Measurements from ENCODE around the gene TGIF1.

The TGIF1 gene

DNA sequence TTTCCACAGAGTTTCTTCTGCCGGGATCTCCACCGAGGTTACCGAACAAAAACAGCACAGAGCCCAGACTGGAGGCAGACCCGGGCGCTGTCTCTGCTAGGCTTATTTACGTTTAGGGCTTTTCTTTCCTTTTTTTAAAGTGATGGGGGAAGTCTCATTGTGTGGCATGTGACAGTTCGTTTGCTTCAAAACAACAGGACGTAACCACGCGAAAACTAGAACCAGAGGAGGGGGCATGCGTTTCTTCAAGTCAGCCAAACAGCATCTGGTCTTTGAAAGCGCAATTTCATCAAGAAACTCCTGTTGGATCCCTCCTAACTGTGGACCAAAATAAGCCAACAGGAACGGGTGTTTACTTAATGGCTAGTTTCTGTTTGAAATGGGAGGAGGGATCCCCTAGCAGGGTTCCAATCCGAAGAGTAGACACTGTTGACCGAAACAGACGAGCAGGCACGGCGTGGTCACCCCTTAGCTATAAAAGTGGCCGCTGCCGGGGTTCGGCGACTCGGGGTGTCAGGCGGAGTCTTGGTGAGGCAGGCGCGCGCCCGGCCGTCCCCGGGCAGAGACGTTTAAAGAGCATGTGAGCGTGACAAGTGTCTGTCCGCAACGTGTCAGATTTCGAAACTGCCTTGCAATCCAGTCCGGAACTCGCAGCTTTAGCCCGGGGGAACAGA lies 997 bp upstream of the TGIF1 start:
- Histone ChIP-seq H3K4ac (ENCODE audit: low read depth in 1 of 2, low read length in 2 of 2) (peak overlapping the region; percentile 24 to 62), H2AFZ (ENCODE audit: low read depth, low read length) (no peak overlapping the region), H4K91ac (ENCODE audit: low read length) (peak overlapping the region; percentile 73), H3K9ac (ENCODE audit: low read length) (peak overlapping the region; percentile 100), H2BK5ac (ENCODE audit: low read depth, low read length, poor library complexity, severe bottlenecking) (peak overlapping the region; percentile 62), H3K4me2 (ENCODE audit: low read length, poor library complexity, severe bottlenecking) (peak overlapping the region; percentile 82), H2BK120ac (ENCODE audit: low read depth, low read length) (peak overlapping the region; percentile 86), H3K4me3 (ENCODE audit: insufficient read depth in 1 of 2, low read depth in 1 of 2, low read length in 2 of 2) (peak overlapping the region; percentile 91 to 96), H3K23ac (ENCODE audit: low read length in 2 of 2) (no peak overlapping the region), H3K36me3 (ENCODE audit: control insufficient read depth in 1 of 2, insufficient read depth in 2 of 2, low read depth in 1 of 2, low read length in 2 of 2) (no peaks in the 10 kb centered on the region), H3K14ac (ENCODE audit: low read length in 2 of 2) (no peak overlapping the region), H3K27me3 (ENCODE audit: control insufficient read depth in 1 of 2, insufficient read depth in 1 of 2, low read length in 2 of 2) (no peaks in the 10 kb centered on the region), H2BK15ac (ENCODE audit: low read depth, poor library complexity, severe bottlenecking) (no peak overlapping the region), H3K18ac (ENCODE audit: low read depth in 1 of 2, low read length in 2 of 2) (peak overlapping the region; percentile 46 to 88), H3K4me1 (ENCODE audit: control insufficient read depth, insufficient read depth, low read depth, low read length) (no peaks in the 10 kb centered on the region), H3K9me3 (ENCODE audit: control insufficient read depth, low read length) (no peaks in the 10 kb centered on the region), H3K27ac (ENCODE audit: low read length, poor library complexity, severe bottlenecking) (peak overlapping the region; percentile 89), H3K79me1 (replicated peaks; ENCODE audit: low read length, poor library complexity, severe bottlenecking) (peaks cover 2% of the 10 kb centered on the region), H4K8ac (ENCODE audit: low read length) (peak overlapping the region; percentile 24), H2BK12ac (ENCODE audit: low read length in 2 of 2) (no peak overlapping the region), H2AK5ac (ENCODE audit: low read length, severe bottlenecking) (peak overlapping the region; percentile 12)
- under 1% methylated on average over 30 of the region's 38 CpGs for WGBS
- DNase-seq, result peak; percentile 98

DNA sequence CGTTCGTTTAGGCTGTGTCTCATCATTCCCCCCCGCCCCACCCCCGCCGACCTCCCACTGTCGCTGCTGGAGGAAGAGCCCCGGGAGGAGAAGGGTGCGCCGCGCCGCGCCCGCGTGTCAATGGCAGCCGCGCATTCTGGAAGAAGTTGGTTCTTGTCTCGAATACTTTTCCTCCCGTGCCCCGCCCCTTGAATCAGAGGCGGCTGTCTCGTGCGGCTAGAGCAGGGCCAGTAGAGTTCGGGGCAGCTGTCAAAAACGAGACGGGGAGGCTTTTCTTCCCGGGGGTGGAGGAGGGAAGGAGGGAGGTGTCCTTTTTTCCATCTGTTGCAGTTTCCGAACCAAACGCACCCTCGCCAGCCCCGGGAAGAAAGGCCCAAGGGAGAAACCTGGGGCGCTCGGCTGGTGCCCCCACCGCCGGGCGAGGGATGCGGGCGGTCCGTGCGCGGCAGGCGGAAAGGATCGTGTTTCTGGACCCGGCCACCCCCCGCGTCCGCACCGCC lies 410 bp upstream of the TGIF1 start:
- Histone ChIP-seq H3K4me1 (ENCODE audit: control insufficient read depth, insufficient read depth, low read depth, low read length) (no peaks in the 10 kb centered on the region), H2AFZ (ENCODE audit: low read depth, low read length) (no peak overlapping the region), H2BK120ac (ENCODE audit: low read depth, low read length) (peak overlapping the region; percentile 90), H3K36me3 (ENCODE audit: control insufficient read depth in 1 of 2, insufficient read depth in 2 of 2, low read depth in 1 of 2, low read length in 2 of 2) (no peaks in the 10 kb centered on the region), H3K9me3 (ENCODE audit: control insufficient read depth, low read length) (no peaks in the 10 kb centered on the region), H3K4me3 (ENCODE audit: insufficient read depth in 1 of 2, low read depth in 1 of 2, low read length in 2 of 2) (peak overlapping the region; percentile 91 to 96), H3K18ac (ENCODE audit: low read depth in 1 of 2, low read length in 2 of 2) (peak overlapping the region; percentile 88 to 89), H2AK5ac (ENCODE audit: low read length, severe bottlenecking) (no peak overlapping the region), H3K9ac (ENCODE audit: low read length) (peak overlapping the region; percentile 100), H4K91ac (ENCODE audit: low read length) (peak overlapping the region; percentile 44), H3K79me1 (replicated peaks; ENCODE audit: low read length, poor library complexity, severe bottlenecking) (peaks cover 2% of the 10 kb centered on the region), H3K14ac (ENCODE audit: low read length in 2 of 2) (peak overlapping the region in 1 of 2 experiments; percentile 83), H3K4ac (ENCODE audit: low read depth in 1 of 2, low read length in 2 of 2) (peak overlapping the region; percentile 29 to 90), H2BK5ac (ENCODE audit: low read depth, low read length, poor library complexity, severe bottlenecking) (peak overlapping the region; percentile 50), H3K27ac (ENCODE audit: low read length, poor library complexity, severe bottlenecking) (peak overlapping the region; percentile 89), H4K8ac (ENCODE audit: low read length) (peak overlapping the region; percentile 56), H2BK15ac (ENCODE audit: low read depth, poor library complexity, severe bottlenecking) (peak overlapping the region; percentile 39), H3K4me2 (ENCODE audit: low read length, poor library complexity, severe bottlenecking) (peak overlapping the region; percentile 82), H3K27me3 (ENCODE audit: control insufficient read depth in 1 of 2, insufficient read depth in 1 of 2, low read length in 2 of 2) (no peaks in the 10 kb centered on the region), H3K23ac (ENCODE audit: low read length in 2 of 2) (peak overlapping the region in 1 of 2 experiments; percentile 31), H2BK12ac (ENCODE audit: low read length in 2 of 2) (peak overlapping the region in 1 of 2 experiments; percentile 83)
- no peak for DNase-seq
- under 1% methylated on average over 23 of the region's 47 CpGs for WGBS

DNA sequence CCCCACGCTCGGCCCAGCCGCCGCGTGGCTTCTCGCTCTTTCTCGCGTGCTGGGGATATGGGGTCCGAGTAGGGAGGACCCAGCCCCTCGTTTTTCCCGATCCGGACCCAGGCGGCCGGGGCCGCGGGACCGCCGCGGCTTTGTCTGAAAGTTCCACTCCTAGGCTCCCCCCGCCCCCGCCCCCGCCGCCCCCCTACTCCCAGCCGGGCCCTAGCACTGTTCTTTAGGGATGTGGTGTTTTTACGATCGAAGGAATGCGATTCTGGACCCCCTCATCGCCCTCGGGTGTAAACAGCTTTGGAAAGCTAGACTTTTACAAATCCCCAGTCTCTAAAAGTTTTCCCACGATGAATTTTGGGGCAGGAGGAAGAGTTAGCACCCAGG lies 819 bp downstream of the TGIF1 start:
- Histone ChIP-seq H3K27ac (ENCODE audit: low read length, poor library complexity, severe bottlenecking) (peak overlapping the region; percentile 97), H3K4me1 (ENCODE audit: control insufficient read depth, insufficient read depth, low read depth, low read length) (no peaks in the 10 kb centered on the region), H4K8ac (ENCODE audit: low read length) (peak overlapping the region; percentile 83), H2BK5ac (ENCODE audit: low read depth, low read length, poor library complexity, severe bottlenecking) (peak overlapping the region; percentile 58), H3K14ac (ENCODE audit: low read length in 2 of 2) (peak overlapping the region in 1 of 2 experiments; percentile 73), H2BK120ac (ENCODE audit: low read depth, low read length) (peak overlapping the region; percentile 71), H3K27me3 (ENCODE audit: control insufficient read depth in 1 of 2, insufficient read depth in 1 of 2, low read length in 2 of 2) (no peaks in the 10 kb centered on the region), H3K4me2 (ENCODE audit: low read length, poor library complexity, severe bottlenecking) (peak overlapping the region; percentile 59), H3K4me3 (ENCODE audit: insufficient read depth in 1 of 2, low read depth in 1 of 2, low read length in 2 of 2) (peak overlapping the region; percentile 91 to 96), H3K9me3 (ENCODE audit: control insufficient read depth, low read length) (no peaks in the 10 kb centered on the region), H3K9ac (ENCODE audit: low read length) (peak overlapping the region; percentile 100), H3K23ac (ENCODE audit: low read length in 2 of 2) (peak overlapping the region; percentile 29 to 74), H3K18ac (ENCODE audit: low read depth in 1 of 2, low read length in 2 of 2) (peak overlapping the region; percentile 89 to 96), H2AK5ac (ENCODE audit: low read length, severe bottlenecking) (no peak overlapping the region), H2BK15ac (ENCODE audit: low read depth, poor library complexity, severe bottlenecking) (peak overlapping the region; percentile 75), H2AFZ (ENCODE audit: low read depth, low read length) (no peak overlapping the region), H4K91ac (ENCODE audit: low read length) (peak overlapping the region; percentile 97), H3K36me3 (ENCODE audit: control insufficient read depth in 1 of 2, insufficient read depth in 2 of 2, low read depth in 1 of 2, low read length in 2 of 2) (no peaks in the 10 kb centered on the region), H3K79me1 (replicated peaks; ENCODE audit: low read length, poor library complexity, severe bottlenecking) (peaks cover 2% of the 10 kb centered on the region), H2BK12ac (ENCODE audit: low read length in 2 of 2) (peak overlapping the region in 1 of 2 experiments; percentile 95), H3K4ac (ENCODE audit: low read depth in 1 of 2, low read length in 2 of 2) (peak overlapping the region; percentile 81 to 89)
- 0% methylated on average over 6 of the region's 30 CpGs for WGBS
- no peak for DNase-seq

DNA sequence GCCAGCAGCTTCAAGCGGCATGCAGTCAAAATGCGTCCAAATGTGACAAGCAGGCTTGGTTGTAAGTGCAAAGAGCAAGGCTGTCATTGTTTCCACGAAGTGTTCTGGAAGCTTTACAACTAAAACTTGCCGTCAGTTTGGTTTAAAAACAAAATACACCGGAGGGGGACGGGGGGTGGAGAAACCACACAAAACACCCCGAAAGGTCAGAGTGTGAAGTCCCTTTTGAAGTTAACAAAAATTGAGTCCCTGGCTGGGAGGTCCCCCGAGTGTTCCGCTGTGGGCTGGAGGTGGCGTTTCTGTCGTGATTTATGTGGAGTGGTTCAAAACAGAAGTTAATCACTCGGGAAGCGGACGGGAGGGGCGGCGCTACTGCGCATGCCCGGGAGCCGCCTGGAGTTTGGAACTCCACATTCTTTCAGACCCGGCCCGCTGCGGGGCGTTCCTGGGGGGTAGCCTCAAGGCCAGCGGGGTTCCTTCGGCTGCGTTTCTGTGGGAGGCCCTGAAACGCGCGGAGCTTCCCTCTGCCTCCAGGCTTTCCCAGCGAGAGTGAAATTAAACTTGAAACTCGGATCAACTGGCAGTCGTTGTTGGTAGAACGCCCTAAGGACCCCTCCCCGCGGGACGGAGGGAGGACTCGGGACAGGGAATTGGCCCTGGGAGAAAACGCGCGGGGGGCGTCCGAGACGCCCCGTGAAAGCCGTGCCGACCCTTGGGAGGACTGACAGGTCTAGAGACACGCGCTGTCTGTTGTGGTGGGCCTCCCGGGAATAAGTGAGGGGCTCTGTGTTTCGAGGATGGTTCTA lies 1.4 kb downstream of the TGIF1 start:
- Histone ChIP-seq H3K4me1 (ENCODE audit: control insufficient read depth, insufficient read depth, low read depth, low read length) (peaks cover 2% of the 10 kb centered on the region), H2BK15ac (ENCODE audit: low read depth, poor library complexity, severe bottlenecking) (peak overlapping the region; percentile 94), H3K14ac (ENCODE audit: low read length in 2 of 2) (peak overlapping the region in 1 of 2 experiments; percentile 100), H3K9me3 (ENCODE audit: control insufficient read depth, low read length) (no peaks in the 10 kb centered on the region), H3K4ac (ENCODE audit: low read depth in 1 of 2, low read length in 2 of 2) (peak overlapping the region; percentile 79 to 94), H4K8ac (ENCODE audit: low read length) (peak overlapping the region; percentile 93), H3K18ac (ENCODE audit: low read depth in 1 of 2, low read length in 2 of 2) (peak overlapping the region; percentile 93 to 99), H2BK120ac (ENCODE audit: low read depth, low read length) (peak overlapping the region; percentile 97), H4K91ac (ENCODE audit: low read length) (peak overlapping the region; percentile 95), H3K9ac (ENCODE audit: low read length) (peak overlapping the region; percentile 100), H2AFZ (ENCODE audit: low read depth, low read length) (no peak overlapping the region), H3K36me3 (ENCODE audit: control insufficient read depth in 1 of 2, insufficient read depth in 2 of 2, low read depth in 1 of 2, low read length in 2 of 2) (peaks cover 2 to 5% of the 10 kb centered on the region in 2 experiments), H3K23ac (ENCODE audit: low read length in 2 of 2) (peak overlapping the region; percentile 37 to 57), H3K27ac (ENCODE audit: low read length, poor library complexity, severe bottlenecking) (peak overlapping the region; percentile 97), H3K4me3 (ENCODE audit: insufficient read depth in 1 of 2, low read depth in 1 of 2, low read length in 2 of 2) (peak overlapping the region; percentile 91 to 96), H2BK5ac (ENCODE audit: low read depth, low read length, poor library complexity, severe bottlenecking) (peak overlapping the region; percentile 92), H3K27me3 (ENCODE audit: control insufficient read depth in 1 of 2, insufficient read depth in 1 of 2, low read length in 2 of 2) (no peaks in the 10 kb centered on the region), H3K79me1 (replicated peaks; ENCODE audit: low read length, poor library complexity, severe bottlenecking) (peaks cover 1% of the 10 kb centered on the region), H2AK5ac (ENCODE audit: low read length, severe bottlenecking) (peak overlapping the region; percentile 79), H3K4me2 (ENCODE audit: low read length, poor library complexity, severe bottlenecking) (peak overlapping the region; percentile 60), H2BK12ac (ENCODE audit: low read length in 2 of 2) (peak overlapping the region in 1 of 2 experiments; percentile 83)
- peak; percentile 93 for DNase-seq
- WGBS, result under 1% methylated on average over 45 of the region's 50 CpGs
